ENCODE measurements around the gene MIEF1. TPM values are rescaled to one million over a fixed set of nuclear protein-coding genes. Genes with fewer than 3 reads are reported as not detected.

MIEF1 gene
- total RNA-seq, 2 donors from 2014 or later = 24.0 to 38.6 TPM

- intact Hi-C loops (cut with DNase I) = loop anchor here (5.0 kb wide), 1 partner anchor 36 kb away; no protein-coding TSS in a partner anchor
- 68% methylated on average over 9 of the region's 9 CpGs for WGBS
- H3K4me1 ChIP-seq (replicated peaks) = no peaks in the 10 kb centered on the region
- no peaks in the 10 kb centered on the region for H3K9me3 ChIP-seq
- TF ChIP-seq POLR2A (IDR thresholded peaks at IDR 0.05) (no peak), CTCF (IDR thresholded peaks at IDR 0.05) (no peak), POLR2AphosphoS5 (IDR thresholded peaks at IDR 0.05) (no peak)
- no peak overlapping the region for H3K27ac ChIP-seq
- no peak overlapping the region for H3K4me3 ChIP-seq
- no peak for DNase-seq (ENCODE audit: low spot score)
- H3K27me3 ChIP-seq (replicated peaks; ENCODE audit: insufficient read depth) = no peaks in the 10 kb centered on the region
- no peaks in the 10 kb centered on the region for H3K36me3 ChIP-seq
Observed at GRCh38 chr22:39490966-39491680, 11.0 kb upstream of the MIEF1 start.

GRCh38 chr22:39491696-39492095, 10.4 kb upstream of the MIEF1 start:
- 91% methylated on average over 6 of the region's 6 CpGs for WGBS
- Histone ChIP-seq H3K4me1 (replicated peaks) (no peaks in the 10 kb centered on the region), H3K27ac (no peak overlapping the region), H3K27me3 (replicated peaks; ENCODE audit: insufficient read depth) (no peaks in the 10 kb centered on the region), H3K36me3 (no peaks in the 10 kb centered on the region), H3K4me3 (no peak overlapping the region), H3K9me3 (no peaks in the 10 kb centered on the region)
- TF ChIP-seq POLR2AphosphoS5 (IDR thresholded peaks at IDR 0.05) = no peak
- no peak for TF ChIP-seq CTCF (IDR thresholded peaks at IDR 0.05)
- TF ChIP-seq POLR2A (IDR thresholded peaks at IDR 0.05) = no peak
- intact Hi-C loops (cut with DNase I) = loop anchor here (5.0 kb wide), 1 partner anchor 36 kb away; no protein-coding TSS in a partner anchor
- DNase-seq (ENCODE audit: low spot score) = no peak

GRCh38 chr22:39492186-39492585, 9.9 kb upstream of the MIEF1 start:
- TF ChIP-seq POLR2AphosphoS5 (IDR thresholded peaks at IDR 0.05) = no peak
- TF ChIP-seq CTCF (IDR thresholded peaks at IDR 0.05) = no peak
- TF ChIP-seq POLR2A (IDR thresholded peaks at IDR 0.05) = no peak
- intact Hi-C loops (cut with DNase I) = loop anchor here (5.0 kb wide), 1 partner anchor 35 kb away; no protein-coding TSS in a partner anchor
- H3K27me3 ChIP-seq (replicated peaks; ENCODE audit: insufficient read depth) = no peaks in the 10 kb centered on the region
- no peaks in the 10 kb centered on the region for H3K4me1 ChIP-seq (replicated peaks)
- H3K27ac ChIP-seq = no peak overlapping the region
- DNase-seq (ENCODE audit: low spot score) = no peak
- no peak overlapping the region for H3K4me3 ChIP-seq
- 77% methylated on average over 3 of the region's 3 CpGs for WGBS
- no peaks in the 10 kb centered on the region for H3K9me3 ChIP-seq
- H3K36me3 ChIP-seq = no peaks in the 10 kb centered on the region

- no peaks in the 10 kb centered on the region for H3K27me3 ChIP-seq (replicated peaks; ENCODE audit: insufficient read depth)
- no peak for TF ChIP-seq CTCF (IDR thresholded peaks at IDR 0.05)
- no peak for TF ChIP-seq POLR2A (IDR thresholded peaks at IDR 0.05)
- no peak for TF ChIP-seq POLR2AphosphoS5 (IDR thresholded peaks at IDR 0.05)
- no peaks in the 10 kb centered on the region for H3K36me3 ChIP-seq
- no peaks in the 10 kb centered on the region for H3K9me3 ChIP-seq
- intact Hi-C loops (cut with DNase I) = loop anchor here (5.0 kb wide), 1 partner anchor 34 kb away; no protein-coding TSS in a partner anchor
- no peaks in the 10 kb centered on the region for H3K4me1 ChIP-seq (replicated peaks)
- H3K4me3 ChIP-seq = no peak overlapping the region
- no peak overlapping the region for H3K27ac ChIP-seq
- WGBS = 44% methylated on average over 4 of the region's 4 CpGs
- no peak for DNase-seq (ENCODE audit: low spot score)
Observed at GRCh38 chr22:39493759-39494158, 8.3 kb upstream of the MIEF1 start.

Measured in prostate gland (tissue), 2 donors.